Parathyroid adenoma (tissue), 2 donors: ENCODE results near the gene SMCR8.
"Not testable (repeated sequence)": the region's sequence is repeated elsewhere in the genome, so short reads cannot be mapped to it uniquely, and the experiment has no call there.

Experiments
- H2AFZ ChIP-seq: fragments of 300-600 bp; sonication (generic); one replicate; pipeline ENCODE4 v1.7.0; 2017; ENCODE audit warnings: antibody characterized with exemption, mild to moderate bottlenecking
- H3K27ac ChIP-seq: fragments of 300-600 bp; sonication (generic); one replicate; pipeline ENCODE4 v1.7.0; 2017
- H3K27me3 ChIP-seq: fragments of 300-600 bp; sonication (generic); one replicate; pipeline ENCODE4 v1.7.0; 2017; ENCODE audit warnings: low read length; ENCODE audit not compliant: control insufficient read depth, insufficient read depth
- H3K36me3 ChIP-seq: fragments of 300-600 bp; sonication (generic); one replicate; pipeline ENCODE4 v1.7.0; 2017; ENCODE audit warnings: low read length; ENCODE audit not compliant: control insufficient read depth, insufficient read depth
- H3K4me1 ChIP-seq: fragments of 300-600 bp; sonication (generic); one replicate; pipeline ENCODE4 v1.7.0; 2017; ENCODE audit warnings: control low read depth
- H3K4me2 ChIP-seq: fragments of 300-600 bp; sonication (generic); one replicate; pipeline ENCODE4 v1.7.0; 2017; ENCODE audit warnings: low read length
- H3K4me3 ChIP-seq: fragments of 300-600 bp; sonication (generic); one replicate; pipeline ENCODE4 v1.7.0; 2017; ENCODE audit warnings: low read depth, low read length
- H3K79me2 ChIP-seq: fragments of 300-600 bp; sonication (generic); one replicate; pipeline ENCODE4 v1.7.0; 2017; ENCODE audit warnings: control low read depth
- H3K9ac ChIP-seq: fragments of 300-600 bp; sonication (generic); one replicate; pipeline ENCODE4 v1.7.0; 2017; ENCODE audit warnings: mild to moderate bottlenecking
- H3K9me3 ChIP-seq: fragments of 300-600 bp; sonication (generic); one replicate; pipeline ENCODE4 v1.7.0; 2017; ENCODE audit warnings: low read length; ENCODE audit not compliant: control insufficient read depth
- TF ChIP-seq, protein P1 (sequence below): fragments of 300-600 bp; sonication (generic); IDR thresholded peaks from one replicate; pipeline ENCODE4 v1.7.0; 2017; ENCODE audit warnings: antibody characterized with exemption, mild to moderate bottlenecking
- donor health status: primary hyperparathyroidism.

Gene SMCR8

DNA sequence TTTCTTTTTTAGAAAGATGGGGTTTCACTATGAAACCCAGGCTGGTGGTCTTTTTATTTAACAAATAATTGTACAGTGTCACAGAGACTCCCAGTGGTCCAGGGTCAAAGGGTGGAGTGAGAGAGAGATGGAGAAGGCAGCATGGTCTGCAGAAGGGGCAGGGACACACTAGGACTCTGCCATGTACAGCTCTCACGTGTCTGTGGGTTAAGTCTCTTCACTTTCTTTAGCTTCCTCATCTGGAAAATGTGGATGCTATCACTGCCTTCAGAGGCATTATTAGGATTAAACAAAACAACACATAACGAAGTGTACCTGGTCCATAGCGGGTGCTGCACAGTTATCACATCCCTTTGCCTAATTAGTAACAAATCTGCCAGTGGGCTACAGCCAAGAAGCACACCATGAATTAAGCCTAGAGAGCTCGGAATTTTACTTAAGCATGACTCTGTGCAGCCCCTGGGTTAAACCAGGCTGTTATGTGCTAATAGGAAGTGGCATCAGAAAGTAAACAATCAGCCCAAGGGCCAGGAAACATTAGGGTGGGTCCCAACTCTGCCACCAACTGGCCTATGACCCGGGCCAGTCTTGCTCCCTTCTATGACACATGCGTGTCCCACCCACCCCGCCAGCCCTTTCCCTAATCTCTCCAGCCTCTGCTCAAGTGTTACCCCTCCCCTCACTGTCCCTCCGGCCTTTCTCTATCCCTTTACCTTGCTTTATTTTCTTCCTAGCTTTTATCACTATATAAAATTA, 14.2 kb upstream of the SMCR8 start:
- H3K36me3 ChIP-seq = no peaks in the 10 kb centered on the region
- no peak overlapping the region for H3K9ac ChIP-seq
- no peak overlapping the region for H3K4me3 ChIP-seq
- H3K27ac ChIP-seq = no peak overlapping the region
- no peaks in the 10 kb centered on the region for H3K27me3 ChIP-seq
- H3K79me2 ChIP-seq = peaks cover 4% of the 10 kb centered on the region
- H3K4me2 ChIP-seq = no peak overlapping the region
- H3K9me3 ChIP-seq = no peaks in the 10 kb centered on the region
- H3K4me1 ChIP-seq = no peaks in the 10 kb centered on the region
- TF ChIP-seq, protein P1, sequence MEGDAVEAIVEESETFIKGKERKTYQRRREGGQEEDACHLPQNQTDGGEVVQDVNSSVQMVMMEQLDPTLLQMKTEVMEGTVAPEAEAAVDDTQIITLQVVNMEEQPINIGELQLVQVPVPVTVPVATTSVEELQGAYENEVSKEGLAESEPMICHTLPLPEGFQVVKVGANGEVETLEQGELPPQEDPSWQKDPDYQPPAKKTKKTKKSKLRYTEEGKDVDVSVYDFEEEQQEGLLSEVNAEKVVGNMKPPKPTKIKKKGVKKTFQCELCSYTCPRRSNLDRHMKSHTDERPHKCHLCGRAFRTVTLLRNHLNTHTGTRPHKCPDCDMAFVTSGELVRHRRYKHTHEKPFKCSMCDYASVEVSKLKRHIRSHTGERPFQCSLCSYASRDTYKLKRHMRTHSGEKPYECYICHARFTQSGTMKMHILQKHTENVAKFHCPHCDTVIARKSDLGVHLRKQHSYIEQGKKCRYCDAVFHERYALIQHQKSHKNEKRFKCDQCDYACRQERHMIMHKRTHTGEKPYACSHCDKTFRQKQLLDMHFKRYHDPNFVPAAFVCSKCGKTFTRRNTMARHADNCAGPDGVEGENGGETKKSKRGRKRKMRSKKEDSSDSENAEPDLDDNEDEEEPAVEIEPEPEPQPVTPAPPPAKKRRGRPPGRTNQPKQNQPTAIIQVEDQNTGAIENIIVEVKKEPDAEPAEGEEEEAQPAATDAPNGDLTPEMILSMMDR = no peak
- H2AFZ ChIP-seq = no peak overlapping the region

DNA sequence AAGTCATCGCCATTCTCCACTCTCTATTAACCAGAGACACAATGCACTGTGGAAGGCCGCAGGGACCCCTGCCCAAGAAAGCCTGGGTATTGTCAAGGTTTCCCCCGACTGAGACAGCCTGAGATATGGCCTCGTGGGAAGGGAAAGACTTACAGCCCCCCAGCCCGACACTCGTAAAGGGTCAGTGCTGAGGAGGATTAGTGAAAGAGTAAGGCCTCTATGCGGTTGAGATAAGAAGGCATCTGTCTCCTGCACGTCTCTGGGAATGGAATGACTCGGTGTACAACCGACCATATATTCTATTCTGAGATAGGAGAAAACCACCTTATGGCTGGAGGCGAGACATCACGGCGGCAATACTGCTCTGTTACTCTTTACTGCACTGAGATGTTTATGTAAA, 11.9 kb upstream of the SMCR8 start:
- H2AFZ ChIP-seq, H3K79me2 ChIP-seq, H3K4me1 ChIP-seq, H3K9ac ChIP-seq, H3K27me3 ChIP-seq, H3K9me3 ChIP-seq, H3K4me3 ChIP-seq, H3K27ac ChIP-seq, H3K36me3 ChIP-seq, H3K4me2 ChIP-seq: not testable (repeated sequence)

DNA sequence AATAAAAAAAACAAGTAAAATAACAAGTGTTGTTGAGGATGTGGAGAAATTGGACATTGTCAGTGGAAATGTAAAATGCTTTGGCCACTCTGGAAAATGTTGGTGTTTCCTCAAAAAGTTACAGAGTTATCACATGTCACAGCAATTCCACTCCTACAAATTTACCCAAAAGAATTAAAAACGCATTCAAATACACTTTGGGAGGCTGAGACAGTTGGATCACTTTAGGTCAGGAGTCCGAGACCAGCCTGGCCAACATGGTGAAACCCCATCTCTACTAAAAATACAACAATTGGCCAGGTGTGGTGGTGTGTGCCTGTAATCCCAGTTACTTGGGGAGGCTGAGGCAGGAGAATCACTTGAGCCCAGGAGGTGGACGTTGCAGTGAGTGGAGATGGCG, 5.9 kb upstream of the SMCR8 start:
- H3K27ac ChIP-seq = no peak overlapping the region
- TF ChIP-seq, protein P1 = no peak
- H2AFZ ChIP-seq = no peak overlapping the region
- H3K36me3 ChIP-seq = no peaks in the 10 kb centered on the region
- H3K9ac ChIP-seq = no peak overlapping the region
- H3K27me3 ChIP-seq = no peaks in the 10 kb centered on the region
- peaks cover 31% of the 10 kb centered on the region for H3K79me2 ChIP-seq
- H3K9me3 ChIP-seq = no peaks in the 10 kb centered on the region
- H3K4me2 ChIP-seq = no peak overlapping the region
- H3K4me3 ChIP-seq = no peak overlapping the region
- H3K4me1 ChIP-seq = no peaks in the 10 kb centered on the region

DNA sequence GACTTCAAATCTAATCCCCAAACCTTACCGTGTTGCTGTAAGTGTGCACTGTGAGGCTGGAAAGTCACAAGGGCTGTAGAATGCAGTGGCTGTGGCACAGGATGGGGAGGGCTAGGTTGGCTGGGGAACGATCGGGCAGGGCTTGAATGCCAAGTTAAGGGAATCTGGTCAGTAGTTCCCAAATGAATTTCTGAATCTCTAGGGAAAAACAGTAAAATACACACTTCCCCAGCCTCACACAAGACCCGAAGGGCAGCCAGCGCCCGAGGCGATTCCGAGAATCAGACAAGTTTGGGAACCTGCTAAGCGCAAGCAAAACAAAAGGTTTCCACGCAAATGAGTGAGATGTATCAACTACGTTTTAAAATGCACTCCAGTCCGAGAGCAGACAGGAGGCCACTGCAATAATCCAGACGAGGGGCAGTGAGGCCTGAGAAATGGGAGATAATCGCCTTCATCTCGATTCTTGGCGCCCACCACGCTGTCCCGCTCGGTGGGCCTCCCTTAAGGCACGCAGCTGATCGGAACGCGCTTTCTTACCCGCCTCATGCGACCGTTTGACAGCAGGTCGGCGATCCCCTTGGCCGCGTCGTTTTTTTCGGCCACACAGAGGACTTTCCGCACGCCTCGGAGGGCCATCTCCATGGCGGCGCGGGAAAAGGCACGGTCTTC, 898 bp upstream of the SMCR8 start:
- H3K4me1 ChIP-seq = peaks cover 14% of the 10 kb centered on the region
- TF ChIP-seq, protein P1 = no peak
- H3K36me3 ChIP-seq = no peaks in the 10 kb centered on the region
- peak overlapping the region; percentile 69 for H3K9ac ChIP-seq
- H3K4me2 ChIP-seq = peak overlapping the region; percentile 97
- H3K4me3 ChIP-seq = peak overlapping the region; percentile 94
- no peaks in the 10 kb centered on the region for H3K9me3 ChIP-seq
- H2AFZ ChIP-seq = peak overlapping the region; percentile 87
- peaks cover 57% of the 10 kb centered on the region for H3K79me2 ChIP-seq
- peak overlapping the region; percentile 86 for H3K27ac ChIP-seq
- H3K27me3 ChIP-seq = no peaks in the 10 kb centered on the region

DNA sequence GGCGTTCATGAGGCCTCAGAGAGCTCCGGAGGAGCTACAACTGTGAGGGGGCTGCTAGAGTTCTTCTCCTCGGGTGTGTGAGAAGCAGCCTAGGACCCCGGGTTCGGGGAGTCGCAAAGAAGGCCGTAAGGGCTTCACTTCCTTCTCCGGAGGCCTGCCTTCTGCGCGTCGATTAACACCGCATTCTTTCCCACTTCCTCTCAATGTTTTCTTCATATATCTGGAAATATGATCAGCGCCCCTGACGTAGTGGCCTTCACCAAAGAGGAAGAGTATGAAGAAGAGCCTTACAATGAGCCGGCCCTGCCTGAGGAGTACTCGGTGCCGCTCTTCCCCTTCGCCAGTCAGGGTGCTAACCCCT, 449 bp downstream of the SMCR8 start:
- H3K27me3 ChIP-seq = no peaks in the 10 kb centered on the region
- H3K4me2 ChIP-seq = peak overlapping the region; percentile 97
- no peaks in the 10 kb centered on the region for H3K36me3 ChIP-seq
- H3K4me3 ChIP-seq = peak overlapping the region; percentile 94
- TF ChIP-seq, protein P1 = no peak
- H3K79me2 ChIP-seq = peaks cover 64% of the 10 kb centered on the region
- no peaks in the 10 kb centered on the region for H3K9me3 ChIP-seq
- peak overlapping the region; percentile 55 for H3K9ac ChIP-seq
- peak overlapping the region; percentile 86 for H3K27ac ChIP-seq
- peaks cover 14% of the 10 kb centered on the region for H3K4me1 ChIP-seq
- H2AFZ ChIP-seq = peak overlapping the region; percentile 87
